ENCODE data around the gene RAP1GAP.

RAP1GAP gene

GRCh38 chr1:21619375-21619947 is 49.7 kb downstream of the RAP1GAP start:
- Histone ChIP-seq H3K18ac (ENCODE audit: low read length) (no peak overlapping the region), H2BK15ac (replicated peaks; ENCODE audit: low read depth) (no peak overlapping the region), H3K27me3 (ENCODE audit: insufficient read depth, low read length, poor library complexity) (no peaks in the 10 kb centered on the region), H3K79me2 (ENCODE audit: control insufficient read depth, insufficient read depth, low read length) (no peaks in the 10 kb centered on the region), H3K4me1 (ENCODE audit: control insufficient read depth, low read depth, low read length) (peaks cover 7% of the 10 kb centered on the region), H3K4me3 (ENCODE audit: low read length) (no peak overlapping the region), H3K27ac (ENCODE audit: low read depth, low read length) (no peak overlapping the region), H3K4ac (ENCODE audit: low read depth, low read length) (no peak overlapping the region), H3K23ac (ENCODE audit: low read length) (no peak overlapping the region), H2AK5ac (ENCODE audit: low read length) (no peak overlapping the region), H4K8ac (ENCODE audit: low read depth, low read length) (no peak overlapping the region), H2BK120ac (ENCODE audit: low read depth, low read length) (no peak overlapping the region), H2BK5ac (ENCODE audit: low read length) (no peak overlapping the region), H3K36me3 (ENCODE audit: control insufficient read depth, insufficient read depth, low read length) (no peaks in the 10 kb centered on the region), H4K5ac (ENCODE audit: low read length) (no peak overlapping the region), H3K4me2 (ENCODE audit: low read length) (no peak overlapping the region), H3K79me1 (ENCODE audit: low read length) (no peaks in the 10 kb centered on the region), H3K9ac (ENCODE audit: low read length) (peak overlapping the region; percentile 6), H3K56ac (ENCODE audit: low read length) (peak overlapping the region; percentile 76)
- DNase-seq = no peak
- WGBS (ENCODE audit: extremely low coverage, insufficient coverage, low lambda C conversion rate) = no CpG with 5 or more reads among the region's 7 CpGs

GRCh38 chr1:21618561-21619374 is 50.4 kb downstream of the RAP1GAP start:
- Histone ChIP-seq H3K9ac (ENCODE audit: low read length) (peak overlapping the region; percentile 47), H3K27me3 (ENCODE audit: insufficient read depth, low read length, poor library complexity) (no peaks in the 10 kb centered on the region), H2BK120ac (ENCODE audit: low read depth, low read length) (no peak overlapping the region), H4K8ac (ENCODE audit: low read depth, low read length) (no peak overlapping the region), H2AK5ac (ENCODE audit: low read length) (no peak overlapping the region), H3K18ac (ENCODE audit: low read length) (no peak overlapping the region), H3K27ac (ENCODE audit: low read depth, low read length) (no peak overlapping the region), H2BK5ac (ENCODE audit: low read length) (no peak overlapping the region), H3K56ac (ENCODE audit: low read length) (peak overlapping the region; percentile 76), H3K4me1 (ENCODE audit: control insufficient read depth, low read depth, low read length) (peaks cover 7% of the 10 kb centered on the region), H2BK15ac (replicated peaks; ENCODE audit: low read depth) (no peak overlapping the region), H3K79me2 (ENCODE audit: control insufficient read depth, insufficient read depth, low read length) (no peaks in the 10 kb centered on the region), H4K5ac (ENCODE audit: low read length) (no peak overlapping the region), H3K79me1 (ENCODE audit: low read length) (no peaks in the 10 kb centered on the region), H3K23ac (ENCODE audit: low read length) (peak overlapping the region; percentile 76), H3K4me2 (ENCODE audit: low read length) (peak overlapping the region; percentile 30), H3K36me3 (ENCODE audit: control insufficient read depth, insufficient read depth, low read length) (no peaks in the 10 kb centered on the region), H3K4ac (ENCODE audit: low read depth, low read length) (no peak overlapping the region), H3K4me3 (ENCODE audit: low read length) (no peak overlapping the region)
- no peak for DNase-seq
- WGBS (ENCODE audit: extremely low coverage, insufficient coverage, low lambda C conversion rate) = no CpG with 5 or more reads among the region's 22 CpGs

GRCh38 chr1:21618059-21618458 is 51.1 kb downstream of the RAP1GAP start:
- H2BK120ac ChIP-seq (ENCODE audit: low read depth, low read length) = no peak overlapping the region
- no peak overlapping the region for H3K4me2 ChIP-seq (ENCODE audit: low read length)
- no peak overlapping the region for H2BK15ac ChIP-seq (replicated peaks; ENCODE audit: low read depth)
- no peak overlapping the region for H3K4ac ChIP-seq (ENCODE audit: low read depth, low read length)
- peaks cover 7% of the 10 kb centered on the region for H3K4me1 ChIP-seq (ENCODE audit: control insufficient read depth, low read depth, low read length)
- no peaks in the 10 kb centered on the region for H3K36me3 ChIP-seq (ENCODE audit: control insufficient read depth, insufficient read depth, low read length)
- no peak overlapping the region for H3K27ac ChIP-seq (ENCODE audit: low read depth, low read length)
- no peak overlapping the region for H3K9ac ChIP-seq (ENCODE audit: low read length)
- no peak overlapping the region for H3K23ac ChIP-seq (ENCODE audit: low read length)
- no peak overlapping the region for H3K4me3 ChIP-seq (ENCODE audit: low read length)
- H2AK5ac ChIP-seq (ENCODE audit: low read length) = no peak overlapping the region
- H3K56ac ChIP-seq (ENCODE audit: low read length) = no peak overlapping the region
- no peak overlapping the region for H3K18ac ChIP-seq (ENCODE audit: low read length)
- H3K27me3 ChIP-seq (ENCODE audit: insufficient read depth, low read length, poor library complexity) = no peaks in the 10 kb centered on the region
- no peak for DNase-seq
- WGBS (ENCODE audit: extremely low coverage, insufficient coverage, low lambda C conversion rate) = no CpG with 5 or more reads among the region's 7 CpGs
- no peaks in the 10 kb centered on the region for H3K79me2 ChIP-seq (ENCODE audit: control insufficient read depth, insufficient read depth, low read length)
- no peak overlapping the region for H4K5ac ChIP-seq (ENCODE audit: low read length)
- no peaks in the 10 kb centered on the region for H3K79me1 ChIP-seq (ENCODE audit: low read length)
- no peak overlapping the region for H2BK5ac ChIP-seq (ENCODE audit: low read length)
- H4K8ac ChIP-seq (ENCODE audit: low read depth, low read length) = no peak overlapping the region

GRCh38 chr1:21617126-21617738 is 51.9 kb downstream of the RAP1GAP start:
- no peak overlapping the region for H2BK120ac ChIP-seq (ENCODE audit: low read depth, low read length)
- no peak overlapping the region for H3K27ac ChIP-seq (ENCODE audit: low read depth, low read length)
- H2BK5ac ChIP-seq (ENCODE audit: low read length) = no peak overlapping the region
- H3K18ac ChIP-seq (ENCODE audit: low read length) = no peak overlapping the region
- no peak overlapping the region for H2BK15ac ChIP-seq (replicated peaks; ENCODE audit: low read depth)
- H2AK5ac ChIP-seq (ENCODE audit: low read length) = no peak overlapping the region
- no peak overlapping the region for H3K56ac ChIP-seq (ENCODE audit: low read length)
- no peak for DNase-seq
- H3K4me3 ChIP-seq (ENCODE audit: low read length) = no peak overlapping the region
- no peaks in the 10 kb centered on the region for H3K27me3 ChIP-seq (ENCODE audit: insufficient read depth, low read length, poor library complexity)
- WGBS (ENCODE audit: extremely low coverage, insufficient coverage, low lambda C conversion rate) = no CpG with 5 or more reads among the region's 16 CpGs
- H3K9ac ChIP-seq (ENCODE audit: low read length) = no peak overlapping the region
- H4K8ac ChIP-seq (ENCODE audit: low read depth, low read length) = no peak overlapping the region
- H3K23ac ChIP-seq (ENCODE audit: low read length) = no peak overlapping the region
- H3K4ac ChIP-seq (ENCODE audit: low read depth, low read length) = no peak overlapping the region
- H3K79me1 ChIP-seq (ENCODE audit: low read length) = no peaks in the 10 kb centered on the region
- H3K4me1 ChIP-seq (ENCODE audit: control insufficient read depth, low read depth, low read length) = peaks cover 7% of the 10 kb centered on the region
- H3K4me2 ChIP-seq (ENCODE audit: low read length) = no peak overlapping the region
- H3K36me3 ChIP-seq (ENCODE audit: control insufficient read depth, insufficient read depth, low read length) = no peaks in the 10 kb centered on the region
- H4K5ac ChIP-seq (ENCODE audit: low read length) = no peak overlapping the region
- H3K79me2 ChIP-seq (ENCODE audit: control insufficient read depth, insufficient read depth, low read length) = no peaks in the 10 kb centered on the region

- Histone ChIP-seq H2BK120ac (ENCODE audit: low read depth, low read length) (no peak overlapping the region), H3K4me3 (ENCODE audit: low read length) (no peak overlapping the region), H3K79me1 (ENCODE audit: low read length) (no peaks in the 10 kb centered on the region), H4K5ac (ENCODE audit: low read length) (no peak overlapping the region), H4K8ac (ENCODE audit: low read depth, low read length) (no peak overlapping the region), H2BK15ac (replicated peaks; ENCODE audit: low read depth) (no peak overlapping the region), H2BK5ac (ENCODE audit: low read length) (no peak overlapping the region), H3K79me2 (ENCODE audit: control insufficient read depth, insufficient read depth, low read length) (no peaks in the 10 kb centered on the region), H3K9ac (ENCODE audit: low read length) (no peak overlapping the region), H3K4me1 (ENCODE audit: control insufficient read depth, low read depth, low read length) (peaks cover 7% of the 10 kb centered on the region), H3K18ac (ENCODE audit: low read length) (no peak overlapping the region), H3K4me2 (ENCODE audit: low read length) (no peak overlapping the region), H3K36me3 (ENCODE audit: control insufficient read depth, insufficient read depth, low read length) (no peaks in the 10 kb centered on the region), H3K4ac (ENCODE audit: low read depth, low read length) (no peak overlapping the region), H3K23ac (ENCODE audit: low read length) (no peak overlapping the region), H3K27ac (ENCODE audit: low read depth, low read length) (no peak overlapping the region), H3K27me3 (ENCODE audit: insufficient read depth, low read length, poor library complexity) (no peaks in the 10 kb centered on the region), H2AK5ac (ENCODE audit: low read length) (no peak overlapping the region), H3K56ac (ENCODE audit: low read length) (peak overlapping the region; percentile 19)
- DNase-seq = no peak
- WGBS (ENCODE audit: extremely low coverage, insufficient coverage, low lambda C conversion rate) = no CpG with 5 or more reads among the region's 8 CpGs
These were observed 52.8 kb downstream of the RAP1GAP start for GRCh38 chr1:21616372-21616771.
